DMS53 (cell line): ENCODE results near the gene MED27.
"Not testable (repeated sequence)": the region's sequence is repeated elsewhere in the genome, so short reads cannot be mapped to it uniquely, and the experiment has no call there.

Experiments
- DNase-seq: peaks from one replicate; lab custom pipeline; 2025; lab: John Stamatoyannopoulos, UW

The MED27 gene

GRCh38 chr9:132077881-132078698 lies 1.6 kb downstream of the MED27 start:
- peak; percentile 72 for DNase-seq

GRCh38 chr9:132075853-132076252 lies 3.8 kb downstream of the MED27 start:
- DNase-seq = peak; percentile 66

- no peak for DNase-seq
Observed at GRCh38 chr9:132074736-132075135, 4.9 kb downstream of the MED27 start.

GRCh38 chr9:132071847-132072507 lies 7.7 kb downstream of the MED27 start:
- DNase-seq = no peak

GRCh38 chr9:132069046-132069898 lies 10.4 kb downstream of the MED27 start:
- no peak for DNase-seq

DNA sequence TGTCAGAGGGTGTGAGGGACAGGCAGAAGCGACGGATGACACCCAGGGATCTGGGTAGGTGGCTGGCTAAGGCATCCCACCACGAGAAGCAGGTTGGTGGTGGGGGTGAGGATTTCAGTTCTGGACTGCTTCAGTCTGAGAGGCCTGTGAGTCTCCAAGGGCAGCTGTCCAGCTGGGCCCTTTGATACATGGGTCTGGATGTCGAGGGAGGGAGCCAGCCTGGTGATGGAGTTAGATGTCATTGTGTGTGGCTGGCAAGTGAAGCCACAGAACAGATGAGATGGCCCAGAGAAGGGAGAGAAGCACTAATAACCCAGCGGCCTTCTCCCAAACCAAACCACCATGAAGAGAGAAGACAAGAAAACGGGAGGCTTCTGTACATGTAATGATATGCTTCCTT lies 11.1 kb downstream of the MED27 start:
- DNase-seq = no peak

GRCh38 chr9:132066511-132066910 lies 13.2 kb downstream of the MED27 start:
- no peak for DNase-seq

- no peak for DNase-seq
Observed at GRCh38 chr9:132066057-132066456, 13.6 kb downstream of the MED27 start.

- no peak for DNase-seq
Observed at GRCh38 chr9:132063281-132063680, 16.4 kb downstream of the MED27 start.

DNA sequence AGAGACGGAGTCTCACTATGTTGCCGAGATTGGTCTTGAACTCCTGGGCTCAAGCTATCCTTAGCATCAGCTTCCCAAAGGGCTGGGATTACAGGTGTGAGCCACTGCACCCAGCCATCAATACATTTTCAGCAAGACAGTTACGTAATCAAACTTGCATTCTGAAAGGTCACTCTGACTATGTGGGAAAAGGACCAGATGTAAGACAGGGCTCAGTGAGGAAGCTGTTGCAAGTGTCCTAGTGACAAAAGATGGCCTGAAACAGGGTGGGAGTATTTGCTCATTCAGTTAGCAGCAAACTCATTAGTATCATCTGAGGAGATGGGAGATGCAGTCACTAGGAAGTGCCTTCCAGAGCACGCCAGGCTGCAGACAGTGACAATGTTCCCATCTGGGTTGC lies 16.9 kb downstream of the MED27 start:
- no peak for DNase-seq

DNA sequence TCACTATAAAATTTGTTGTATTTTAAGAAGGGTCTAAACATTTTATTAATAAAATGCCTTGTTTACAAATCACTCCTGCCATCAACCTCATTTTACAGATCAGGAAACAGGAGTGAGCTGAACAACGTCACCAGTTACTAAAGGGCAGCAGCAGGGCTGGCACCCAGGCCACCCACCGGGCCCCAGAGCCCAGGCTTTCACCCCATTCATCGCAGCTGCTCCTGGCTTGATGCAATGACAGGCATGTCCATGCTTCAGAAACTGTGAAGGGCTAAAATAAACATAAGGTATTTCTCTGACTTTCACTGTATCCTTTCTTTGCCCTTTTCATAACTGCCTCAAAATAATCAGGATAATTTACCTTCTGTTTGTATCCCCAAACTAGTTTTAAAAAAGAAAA lies 18.1 kb downstream of the MED27 start:
- DNase-seq = no peak

- DNase-seq = no peak
Observed at GRCh38 chr9:132059361-132059760, 20.3 kb downstream of the MED27 start.

DNA sequence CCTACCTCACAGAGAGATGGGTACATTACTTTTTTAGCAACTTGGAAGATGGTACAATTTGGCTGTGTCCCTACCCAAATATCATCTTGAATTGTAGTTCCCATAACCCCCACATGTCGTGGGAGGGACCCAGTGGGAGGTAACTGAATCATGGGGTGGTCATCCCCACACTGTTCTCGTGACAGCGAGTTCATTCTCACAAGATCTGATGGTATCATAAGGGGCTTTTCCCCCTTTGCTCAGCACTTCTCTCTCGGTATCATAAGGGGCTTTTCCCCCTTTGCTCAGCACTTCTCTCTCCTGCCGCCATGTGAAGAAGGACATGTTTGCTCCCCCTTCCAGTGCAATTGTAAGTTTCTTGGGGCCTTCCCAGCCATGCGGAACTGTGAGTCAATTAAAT lies 21.4 kb downstream of the MED27 start:
- DNase-seq = not testable (repeated sequence)

DNA sequence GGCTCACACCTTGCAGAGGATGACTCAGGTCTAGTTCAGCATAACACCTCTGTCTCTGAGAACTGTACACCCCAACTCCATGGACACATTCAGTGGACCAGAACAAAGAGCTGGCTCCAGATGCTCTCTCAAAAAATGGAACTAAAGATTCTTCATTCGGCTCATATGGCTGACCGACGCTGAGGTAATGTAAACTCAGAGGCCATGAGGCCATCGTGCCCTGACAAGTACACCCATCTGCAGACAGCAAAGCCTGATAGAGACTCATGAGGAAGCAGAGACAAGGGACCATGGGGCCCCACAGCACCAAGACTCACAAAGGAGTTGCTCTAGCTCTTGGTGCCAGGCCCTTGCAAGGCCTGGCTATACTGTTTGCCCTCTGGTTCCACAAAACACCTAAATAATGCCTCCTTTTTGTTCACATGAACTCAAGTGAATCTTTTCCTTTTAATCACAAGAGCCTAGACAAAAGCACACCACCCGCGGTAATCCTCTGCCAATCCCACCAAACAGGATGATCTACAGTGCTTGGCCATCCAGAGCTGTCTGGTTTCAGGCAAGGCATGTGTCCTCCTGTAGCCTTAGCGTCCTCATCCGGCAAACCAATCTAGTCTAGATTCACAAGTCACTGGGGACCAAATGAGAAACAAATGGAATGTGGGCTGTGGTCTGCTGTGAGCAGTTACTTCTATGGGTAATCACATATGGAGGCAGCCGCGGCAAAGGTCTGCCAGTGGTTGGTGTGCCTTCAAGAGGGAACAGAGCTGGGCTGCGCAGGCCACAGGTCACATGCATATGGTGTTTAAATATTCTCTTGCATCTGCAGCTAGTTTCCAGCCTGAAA lies 22.7 kb downstream of the MED27 start:
- DNase-seq = peak; percentile 61

- DNase-seq = no peak
Observed at GRCh38 chr9:132055756-132056155, 23.9 kb downstream of the MED27 start.

DNA sequence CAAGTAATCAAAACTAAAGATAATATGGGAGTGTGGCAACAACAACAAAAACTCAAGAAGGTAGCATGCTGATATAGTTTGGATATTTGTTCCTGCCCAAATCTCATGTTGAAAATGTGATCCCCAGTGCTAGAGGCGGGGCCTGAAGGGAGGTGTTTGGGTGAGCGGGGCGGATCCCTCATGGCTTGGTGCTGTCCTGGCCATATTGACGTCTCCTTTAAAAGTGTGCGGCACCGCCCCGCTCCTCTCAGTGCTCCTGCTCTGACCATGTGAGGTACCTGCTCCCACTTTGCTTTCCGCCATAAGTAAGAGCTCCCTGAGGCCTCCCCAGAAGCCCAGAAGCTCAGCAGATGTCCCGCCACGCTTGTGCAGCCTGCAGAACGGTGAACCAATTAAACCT lies 25.6 kb downstream of the MED27 start:
- DNase-seq = no peak

- DNase-seq = no peak
Observed at GRCh38 chr9:132049900-132050299, 29.8 kb downstream of the MED27 start.

GRCh38 chr9:132049323-132049882 lies 30.3 kb downstream of the MED27 start:
- DNase-seq = no peak

DNA sequence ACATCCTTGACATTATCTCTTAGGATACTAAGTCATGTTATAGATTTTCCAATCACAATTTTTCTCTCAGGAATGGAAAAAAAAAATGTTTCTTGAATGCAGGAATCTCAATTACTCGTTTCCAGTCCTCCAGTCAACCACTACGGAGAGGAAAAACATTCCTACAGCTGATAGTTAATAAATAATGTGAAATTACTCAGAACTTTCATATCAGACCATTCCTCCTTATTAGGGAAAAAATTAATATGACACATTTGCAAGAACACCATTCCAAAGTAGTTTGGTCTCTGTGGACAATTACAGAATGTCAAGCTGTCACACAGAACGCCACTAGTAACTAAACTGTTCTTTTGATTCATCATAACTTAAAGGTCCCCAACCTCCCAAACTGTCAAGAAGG lies 31.5 kb downstream of the MED27 start:
- no peak for DNase-seq

DNA sequence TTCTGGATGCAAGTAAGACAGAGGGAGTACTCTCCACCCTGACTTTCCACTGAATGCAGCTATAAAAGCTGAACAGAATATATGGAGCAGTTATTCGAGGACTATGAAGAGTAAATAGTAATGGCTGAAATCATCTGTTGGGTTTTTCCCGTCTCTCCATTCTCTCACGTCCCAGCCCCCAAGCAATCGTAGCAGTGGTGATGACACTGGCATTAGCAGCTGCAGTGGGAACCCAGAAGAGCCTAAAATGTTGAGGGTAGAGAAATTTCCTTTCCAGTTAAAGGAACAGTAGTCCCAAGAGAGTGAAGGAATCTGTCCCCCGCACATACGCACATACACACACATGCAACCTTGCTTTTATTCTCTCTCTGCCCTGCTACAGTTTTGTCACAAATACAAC lies 33.2 kb downstream of the MED27 start:
- DNase-seq = no peak

DNA sequence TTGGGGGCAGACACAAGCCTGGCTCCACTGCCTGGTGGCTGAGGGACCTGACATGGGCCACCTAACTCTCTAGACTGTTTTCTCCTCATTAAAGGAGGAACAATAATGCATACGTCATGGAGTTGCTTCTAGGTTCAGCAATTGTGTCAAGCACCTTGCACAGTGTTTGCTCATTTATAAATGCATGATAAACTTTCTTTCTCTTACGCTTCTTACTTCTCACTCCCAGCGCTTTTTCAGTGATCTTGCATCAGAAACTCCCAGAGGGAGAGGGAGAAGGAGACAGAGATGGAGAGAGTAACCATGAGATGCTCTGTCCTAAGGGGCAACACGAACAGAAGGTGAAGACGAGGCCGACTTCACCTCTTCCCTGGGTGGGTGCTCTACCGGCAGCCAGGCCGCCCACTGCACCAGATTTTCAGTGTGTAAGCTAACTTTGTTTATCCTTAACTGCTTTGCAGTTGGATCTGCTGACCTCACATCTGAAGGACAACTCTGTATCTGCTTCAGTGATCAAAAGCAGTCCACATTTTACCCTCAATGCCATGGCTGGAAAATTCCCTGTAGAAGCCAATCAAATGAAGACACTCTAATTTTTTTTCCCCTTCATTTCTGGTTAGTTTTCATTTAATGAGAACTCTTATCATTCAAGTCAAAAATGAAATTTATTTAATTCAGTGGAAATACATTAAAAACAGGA lies 35.3 kb downstream of the MED27 start:
- DNase-seq = no peak
